ENCODE results near the gene GLOD5. TPM values are rescaled to one million over a fixed set of nuclear protein-coding genes. Genes with fewer than 3 reads are reported as not detected.

Gene GLOD5
- total RNA-seq, 1 donor from 2014 or later = not detected

GRCh38 chrX:48714573-48714972 lies 47.0 kb upstream of the GLOD5 start:
- Mint-ChIP-seq H3K27ac (no peak overlapping the region), H3K4me1 (no peaks in the 10 kb centered on the region), H3K27me3 (ENCODE audit: insufficient read depth, low read depth) (peaks cover 2% of the 10 kb centered on the region), H3K4me3 (no peak overlapping the region), H3K9me3 (peaks cover 14% of the 10 kb centered on the region), H3K36me3 (peaks cover 2% of the 10 kb centered on the region)
- H3K27ac ChIP-seq = no peak overlapping the region
- H3K4me1 ChIP-seq = no peaks in the 10 kb centered on the region
- H3K9ac ChIP-seq = no peak overlapping the region
- H3K4me2 ChIP-seq = no peak overlapping the region
- H3K27me3 ChIP-seq = no peaks in the 10 kb centered on the region
- TF ChIP-seq CTCF (IDR thresholded peaks at IDR 0.05) (no peak), EZH2phosphoT487 (IDR thresholded peaks at IDR 0.05) (no peak), EZH2 (IDR thresholded peaks at IDR 0.05) (no peak)
- no peaks in the 10 kb centered on the region for H3K36me3 ChIP-seq
- H3F3A ChIP-seq (ENCODE audit: low read depth) = no peaks in the 10 kb centered on the region
- no peaks in the 10 kb centered on the region for H3K9me3 ChIP-seq (ENCODE audit: low read depth)
- no peak overlapping the region for H3K4me3 ChIP-seq
- no peaks in the 10 kb centered on the region for H3K79me2 ChIP-seq (ENCODE audit: low read depth)
- no peaks in the 10 kb centered on the region for H4K20me1 ChIP-seq (ENCODE audit: low read depth)
- no peak overlapping the region for H2AFZ ChIP-seq (replicated peaks)
- no peak for DNase-seq (ENCODE audit: low spot score)

GRCh38 chrX:48715072-48715471 lies 46.5 kb upstream of the GLOD5 start:
- Mint-ChIP-seq H3K27ac (no peak overlapping the region), H3K36me3 (peaks cover 2% of the 10 kb centered on the region), H3K27me3 (ENCODE audit: insufficient read depth, low read depth) (peaks cover 2% of the 10 kb centered on the region), H3K4me3 (no peak overlapping the region), H3K9me3 (peaks cover 14% of the 10 kb centered on the region), H3K4me1 (no peaks in the 10 kb centered on the region)
- no peak overlapping the region for H3K27ac ChIP-seq
- H3F3A ChIP-seq (ENCODE audit: low read depth) = no peaks in the 10 kb centered on the region
- H3K36me3 ChIP-seq = no peaks in the 10 kb centered on the region
- no peak for DNase-seq (ENCODE audit: low spot score)
- H3K4me2 ChIP-seq = no peak overlapping the region
- H3K4me1 ChIP-seq = no peaks in the 10 kb centered on the region
- no peaks in the 10 kb centered on the region for H3K9me3 ChIP-seq (ENCODE audit: low read depth)
- no peak overlapping the region for H3K9ac ChIP-seq
- no peak overlapping the region for H3K4me3 ChIP-seq
- TF ChIP-seq EZH2 (IDR thresholded peaks at IDR 0.05) (no peak), EZH2phosphoT487 (IDR thresholded peaks at IDR 0.05) (no peak), CTCF (IDR thresholded peaks at IDR 0.05) (no peak)
- H3K27me3 ChIP-seq = no peaks in the 10 kb centered on the region
- H3K79me2 ChIP-seq (ENCODE audit: low read depth) = no peaks in the 10 kb centered on the region
- no peak overlapping the region for H2AFZ ChIP-seq (replicated peaks)
- H4K20me1 ChIP-seq (ENCODE audit: low read depth) = no peaks in the 10 kb centered on the region

GRCh38 chrX:48715876-48716502 lies 45.6 kb upstream of the GLOD5 start:
- H3K27me3 Mint-ChIP-seq (ENCODE audit: insufficient read depth, low read depth) = peaks cover 2% of the 10 kb centered on the region
- H3K9me3 Mint-ChIP-seq = peaks cover 8% of the 10 kb centered on the region
- TF ChIP-seq CTCF (IDR thresholded peaks at IDR 0.05) (no peak), EZH2 (IDR thresholded peaks at IDR 0.05) (no peak), EZH2phosphoT487 (IDR thresholded peaks at IDR 0.05) (no peak)

More at GRCh38 chrX:48715876-48716502, 45.6 kb upstream of the GLOD5 start:
- DNase-seq (ENCODE audit: low spot score) = no peak
- Histone ChIP-seq H3K4me2 (no peak overlapping the region), H3K4me3 (no peak overlapping the region), H3F3A (ENCODE audit: low read depth) (no peaks in the 10 kb centered on the region), H2AFZ (replicated peaks) (no peak overlapping the region), H3K79me2 (ENCODE audit: low read depth) (no peaks in the 10 kb centered on the region), H3K27me3 (no peaks in the 10 kb centered on the region), H3K27ac (no peak overlapping the region), H3K9ac (no peak overlapping the region), H3K9me3 (ENCODE audit: low read depth) (no peaks in the 10 kb centered on the region), H4K20me1 (ENCODE audit: low read depth) (no peaks in the 10 kb centered on the region), H3K36me3 (no peaks in the 10 kb centered on the region), H3K4me1 (no peaks in the 10 kb centered on the region)
- Mint-ChIP-seq H3K27ac (no peak overlapping the region), H3K4me3 (no peak overlapping the region), H3K36me3 (no peaks in the 10 kb centered on the region), H3K4me1 (no peaks in the 10 kb centered on the region)

Measured in neural progenitor cell (in vitro differentiated cells).